SK-N-SH (cell line): ENCODE data around the gene C16orf95. TPM values are rescaled to one million over a fixed set of nuclear protein-coding genes. Genes with fewer than 3 reads are reported as not detected.

Source experiments
- CTCF ChIA-PET: fragments of 300-600, 350-600 bp; formaldehyde crosslinking; extraction: SDS; loops from one replicate; lab custom pipeline; 2021; lab: Yijun Ruan, JAX
- POLR2A ChIA-PET: fragments of 350-600 bp; sonication (Branson Sonifier 250); formaldehyde crosslinking; extraction: SDS; loops from one replicate; lab custom pipeline; 2020; ENCODE audit warnings: antibody characterized with exemption, inconsistent platforms; lab: Yijun Ruan, JAX
- DNase-seq: peaks from one replicate; pipeline ENCODE4 v3.0.0; 2012
- H2AFZ ChIP-seq: fragments of 200-600 bp; sonication (generic); 2 replicates; pipeline ENCODE4 v1.8.1; 2016; ENCODE audit warnings: antibody characterized with exemption, mild to moderate bottlenecking, low read depth
- H3F3A ChIP-seq: fragments of 200-600 bp; sonication (generic); replicated peaks from 2 replicates; pipeline ENCODE3; 2016; ENCODE audit warnings: antibody characterized with exemption, mild to moderate bottlenecking; ENCODE audit not compliant: insufficient read depth
- H3K27ac ChIP-seq, 2 experiments: fragments of 200-500 bp in 1 of 2; fragments of 200-600 bp in 1 of 2; sonication (Bioruptor generic) in 1 of 2; sonication (generic), shearing (Covaris generic) in 1 of 2; 2 replicates each; pipeline versions ENCODE4 v1.5.1 to v1.6.1; 2014 to 2016; ENCODE audit warnings: low read depth in 2 of 2, inconsistent platforms in 1 of 2, low read length in 1 of 2, mild to moderate bottlenecking in 1 of 2, mixed read lengths in 1 of 2
- H3K27me3 ChIP-seq: fragments of 200-600 bp; sonication (generic), shearing (Covaris generic); 2 replicates; pipeline ENCODE4 v1.6.1; 2016; ENCODE audit warnings: mixed run types; ENCODE audit not compliant: insufficient read depth
- H3K36me3 ChIP-seq, 2 experiments: fragments of 200-500 bp in 1 of 2; fragments of 200-600 bp in 1 of 2; sonication (Bioruptor generic) in 1 of 2; sonication (generic) in 1 of 2; replicated peaks in 1 of 2; 2 replicates each; pipeline versions ENCODE3 to v1.5.1; 2014 to 2016; ENCODE audit warnings: low read length in 1 of 2, mild to moderate bottlenecking in 1 of 2; ENCODE audit not compliant: insufficient read depth in 2 of 2, control insufficient read depth in 1 of 2
- H3K4me1 ChIP-seq, 2 experiments: fragments of 200-500 bp in 1 of 2; fragments of 200-600 bp in 1 of 2; sonication (Bioruptor generic) in 1 of 2; sonication (generic), shearing (Covaris generic) in 1 of 2; 2 replicates each; pipeline versions ENCODE4 v1.5.1 to v1.6.1; 2014 to 2016; ENCODE audit warnings: low read depth in 1 of 2, low read length in 1 of 2, mixed run types in 1 of 2; ENCODE audit not compliant: insufficient read depth in 2 of 2, control insufficient read depth in 1 of 2
- H3K4me2 ChIP-seq: fragments of 200-600 bp; sonication (generic), shearing (Covaris generic); 2 replicates; pipeline ENCODE4 v1.6.1; 2017; ENCODE audit warnings: mixed run types
- H3K4me3 ChIP-seq, 2 experiments: fragments of 200-500 bp in 1 of 2; fragments of 200-600 bp in 1 of 2; sonication (Bioruptor generic) in 1 of 2; sonication (generic), shearing (Covaris generic) in 1 of 2; 2 replicates each; pipeline versions ENCODE4 v1.5.1 to v1.8.1; 2014 to 2016; ENCODE audit warnings: low read depth in 2 of 2, inconsistent platforms in 1 of 2, low read length in 1 of 2, mild to moderate bottlenecking in 1 of 2, mixed read lengths in 1 of 2, moderate library complexity in 1 of 2
- H3K79me2 ChIP-seq: fragments of 200-600 bp; sonication (generic); 2 replicates; pipeline ENCODE4 v1.8.1; 2017; ENCODE audit warnings: mild to moderate bottlenecking; ENCODE audit not compliant: insufficient read depth
- H3K9ac ChIP-seq: fragments of 200-600 bp; sonication (generic); 2 replicates; pipeline ENCODE4 v1.6.1; 2017; ENCODE audit warnings: mixed run types
- H3K9me2 ChIP-seq: fragments of 200-600 bp; sonication (generic); 2 replicates; pipeline ENCODE4 v1.6.1; 2017; ENCODE audit warnings: mixed run types
- H3K9me3 ChIP-seq: fragments of 200-600 bp; sonication (generic); 2 replicates; pipeline ENCODE4 v1.6.1; 2017; ENCODE audit warnings: mixed run types, mild to moderate bottlenecking, moderate library complexity
- H4K20me1 ChIP-seq: fragments of 200-600 bp; sonication (generic); 2 replicates; pipeline ENCODE4 v1.6.1; 2017; ENCODE audit warnings: mild to moderate bottlenecking, mixed run types; ENCODE audit not compliant: insufficient read depth
- EP300 ChIP-seq, 2 experiments: IDR thresholded peaks; 2 replicates each; pipeline versions ENCODE4 v1.4.0 to v1.6.1; 2012; ENCODE audit warnings: borderline replicate concordance in 1 of 2, low read depth in 1 of 2, low read length in 1 of 2
- FOXJ3 ChIP-seq: sonication (generic); formaldehyde crosslinking; IDR thresholded peaks from 2 replicates; pipeline ENCODE4 v1.5.1; 2020; ENCODE audit warnings: mild to moderate bottlenecking, missing genetic modification reagents
- FOXM1 ChIP-seq: IDR thresholded peaks from 2 replicates; pipeline ENCODE4 v1.4.0; 2012; ENCODE audit warnings: low read depth, mild to moderate bottlenecking
- GATA2 ChIP-seq: sonication (generic); formaldehyde crosslinking; IDR thresholded peaks from 2 replicates; pipeline ENCODE4 v1.5.0; 2020; ENCODE audit warnings: mild to moderate bottlenecking, missing genetic modification reagents
- JUND ChIP-seq: IDR thresholded peaks from 2 replicates; pipeline ENCODE4 v1.4.0; 2012
- NFIC ChIP-seq: IDR thresholded peaks from 2 replicates; pipeline ENCODE4 v1.4.0; 2012; ENCODE audit warnings: borderline replicate concordance
- POLR2AphosphoS5 ChIP-seq: IDR thresholded peaks from 2 replicates; pipeline ENCODE4 v1.6.1; 2012; ENCODE audit warnings: low read depth, low read length
- RAD21 ChIP-seq: IDR thresholded peaks from 2 replicates; pipeline ENCODE4 v1.6.1; 2012; ENCODE audit warnings: mild to moderate bottlenecking, low read length
- RCOR1 ChIP-seq: fragments of 150-350 bp; IDR thresholded peaks from 2 replicates; pipeline ENCODE4 v1.6.1; 2017; ENCODE audit warnings: antibody characterized with exemption, low read length
- RFX5 ChIP-seq: IDR thresholded peaks from 2 replicates; pipeline ENCODE4 v1.6.1; 2012; ENCODE audit warnings: mild to moderate bottlenecking, improper control_type of control experiment, low read length
- SIN3A ChIP-seq: IDR thresholded peaks from 2 replicates; pipeline ENCODE4 v1.6.1; 2012; ENCODE audit warnings: low read depth, mild to moderate bottlenecking, low read length, moderate library complexity, borderline replicate concordance
- SMC3 ChIP-seq: IDR thresholded peaks from 2 replicates; pipeline ENCODE4 v1.6.1; 2012; ENCODE audit warnings: low read depth, low read length, improper control_type of control experiment
- TAF1 ChIP-seq: IDR thresholded peaks from 2 replicates; pipeline ENCODE4 v1.6.1; 2012; ENCODE audit warnings: low read depth, mild to moderate bottlenecking, low read length, moderate library complexity, borderline replicate concordance
- TEAD4 ChIP-seq: IDR thresholded peaks from 2 replicates; pipeline ENCODE4 v1.4.0; 2012; ENCODE audit warnings: mild to moderate bottlenecking, borderline replicate concordance; ENCODE audit not compliant: insufficient read depth
- WGBS: methylation state at CpG from one replicate; pipeline ENCODE4 v1.1.6; 2017; ENCODE audit warnings: low lambda C conversion rate; 5-methylcytosine and 5-hydroxymethylcytosine counted together
- polyA plus RNA-seq, 3 experiments: library from polyadenylated mRNA; depleted of rRNA; stranded (reverse); fragments of >200 nt; gene quantifications; 2 replicates each; pipeline ENCODE4 v1.2.3, GENCODE V29; 2012
- TF ChIP-seq, protein P1 (sequence below): IDR thresholded peaks from 2 replicates; pipeline ENCODE4 v1.4.0; 2012; ENCODE audit warnings: low read depth, borderline replicate concordance
- TF ChIP-seq, protein P2 (sequence below): fragments of 150-350 bp; IDR thresholded peaks from 2 replicates; pipeline ENCODE4 v1.6.1; 2017; ENCODE audit warnings: antibody characterized with exemption, low read length, low read depth, borderline replicate concordance
- TF ChIP-seq, protein P3 (sequence below): IDR thresholded peaks from 2 replicates; pipeline ENCODE4 v1.6.1; 2012; ENCODE audit warnings: mild to moderate bottlenecking, low read depth, low read length, moderate library complexity
- TF ChIP-seq, protein P4 (sequence below): fragments of 150-350 bp; IDR thresholded peaks from 2 replicates; pipeline ENCODE4 v1.6.1; 2016; ENCODE audit warnings: mild to moderate bottlenecking, low read depth, low read length
- TF ChIP-seq, protein P5 (sequence below): IDR thresholded peaks from 2 replicates; pipeline ENCODE4 v1.4.0; 2012; ENCODE audit warnings: low read depth
- TF ChIP-seq, protein P6 (sequence below): fragments of 200-600 bp; sonication (generic); IDR thresholded peaks from 2 replicates; pipeline ENCODE4 v1.6.1; 2017; ENCODE audit warnings: antibody characterized with exemption, mild to moderate bottlenecking, moderate library complexity

Gene C16orf95
- polyA plus RNA-seq, 1 of the 3 experiments (the other 2 are of a cell fraction): 5.0 TPM

DNA sequence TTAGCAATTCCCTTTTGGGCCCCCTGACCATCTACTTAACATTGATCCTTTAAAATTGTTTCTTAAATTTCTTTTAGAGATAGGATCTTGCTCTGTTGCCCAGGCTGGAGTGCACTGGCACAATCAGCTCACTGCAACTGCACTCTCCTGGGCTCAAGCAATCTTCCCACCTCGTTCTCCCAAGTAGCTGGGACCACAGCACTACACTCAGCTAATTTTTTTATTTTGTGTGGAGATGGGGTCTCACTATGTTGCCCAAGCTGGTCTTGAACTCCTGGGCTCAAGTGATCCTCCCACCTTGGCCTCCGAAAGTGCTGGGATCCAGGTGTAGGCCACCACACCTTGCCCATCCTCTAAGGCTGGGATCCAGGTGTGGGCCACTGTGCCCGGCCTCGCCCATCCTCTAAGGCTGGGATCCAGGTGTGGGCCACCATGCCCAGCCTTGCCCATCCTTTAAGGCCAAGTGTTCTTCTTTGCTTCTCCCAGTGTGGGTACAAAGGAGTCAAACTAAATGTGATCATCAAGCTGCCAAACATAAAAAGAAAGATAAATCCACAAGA is 13.2 kb downstream of the C16orf95 start:
- ChIA-PET POLR2A (no interaction called here), CTCF (interaction anchor here (1.0 to 1.1 kb wide), 2 partner anchors 13 to 25 kb away, joined by 3 to 6 read pairs; partner anchors contain the start of gene C16orf95)
- H3K9me3 ChIP-seq: no peaks in the 10 kb centered on the region
- H4K20me1 ChIP-seq: no peaks in the 10 kb centered on the region
- no peak overlapping the region for H2AFZ ChIP-seq
- DNase-seq: no peak
- TF ChIP-seq FOXJ3 (CRISPR knock-in tag): no peak
- no peak for TF ChIP-seq NFIC
- TF ChIP-seq TAF1: no peak
- TF ChIP-seq FOXM1: no peak
- no peak for TF ChIP-seq POLR2AphosphoS5
- TF ChIP-seq, protein P1, sequence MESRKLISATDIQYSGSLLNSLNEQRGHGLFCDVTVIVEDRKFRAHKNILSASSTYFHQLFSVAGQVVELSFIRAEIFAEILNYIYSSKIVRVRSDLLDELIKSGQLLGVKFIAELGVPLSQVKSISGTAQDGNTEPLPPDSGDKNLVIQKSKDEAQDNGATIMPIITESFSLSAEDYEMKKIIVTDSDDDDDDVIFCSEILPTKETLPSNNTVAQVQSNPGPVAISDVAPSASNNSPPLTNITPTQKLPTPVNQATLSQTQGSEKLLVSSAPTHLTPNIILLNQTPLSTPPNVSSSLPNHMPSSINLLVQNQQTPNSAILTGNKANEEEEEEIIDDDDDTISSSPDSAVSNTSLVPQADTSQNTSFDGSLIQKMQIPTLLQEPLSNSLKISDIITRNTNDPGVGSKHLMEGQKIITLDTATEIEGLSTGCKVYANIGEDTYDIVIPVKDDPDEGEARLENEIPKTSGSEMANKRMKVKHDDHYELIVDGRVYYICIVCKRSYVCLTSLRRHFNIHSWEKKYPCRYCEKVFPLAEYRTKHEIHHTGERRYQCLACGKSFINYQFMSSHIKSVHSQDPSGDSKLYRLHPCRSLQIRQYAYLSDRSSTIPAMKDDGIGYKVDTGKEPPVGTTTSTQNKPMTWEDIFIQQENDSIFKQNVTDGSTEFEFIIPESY: no peak
- TF ChIP-seq, protein P2, sequence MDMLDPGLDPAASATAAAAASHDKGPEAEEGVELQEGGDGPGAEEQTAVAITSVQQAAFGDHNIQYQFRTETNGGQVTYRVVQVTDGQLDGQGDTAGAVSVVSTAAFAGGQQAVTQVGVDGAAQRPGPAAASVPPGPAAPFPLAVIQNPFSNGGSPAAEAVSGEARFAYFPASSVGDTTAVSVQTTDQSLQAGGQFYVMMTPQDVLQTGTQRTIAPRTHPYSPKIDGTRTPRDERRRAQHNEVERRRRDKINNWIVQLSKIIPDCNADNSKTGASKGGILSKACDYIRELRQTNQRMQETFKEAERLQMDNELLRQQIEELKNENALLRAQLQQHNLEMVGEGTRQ: no peak
- no peak for TF ChIP-seq TEAD4
- TF ChIP-seq RFX5: no peak
- TF ChIP-seq, protein P3, sequence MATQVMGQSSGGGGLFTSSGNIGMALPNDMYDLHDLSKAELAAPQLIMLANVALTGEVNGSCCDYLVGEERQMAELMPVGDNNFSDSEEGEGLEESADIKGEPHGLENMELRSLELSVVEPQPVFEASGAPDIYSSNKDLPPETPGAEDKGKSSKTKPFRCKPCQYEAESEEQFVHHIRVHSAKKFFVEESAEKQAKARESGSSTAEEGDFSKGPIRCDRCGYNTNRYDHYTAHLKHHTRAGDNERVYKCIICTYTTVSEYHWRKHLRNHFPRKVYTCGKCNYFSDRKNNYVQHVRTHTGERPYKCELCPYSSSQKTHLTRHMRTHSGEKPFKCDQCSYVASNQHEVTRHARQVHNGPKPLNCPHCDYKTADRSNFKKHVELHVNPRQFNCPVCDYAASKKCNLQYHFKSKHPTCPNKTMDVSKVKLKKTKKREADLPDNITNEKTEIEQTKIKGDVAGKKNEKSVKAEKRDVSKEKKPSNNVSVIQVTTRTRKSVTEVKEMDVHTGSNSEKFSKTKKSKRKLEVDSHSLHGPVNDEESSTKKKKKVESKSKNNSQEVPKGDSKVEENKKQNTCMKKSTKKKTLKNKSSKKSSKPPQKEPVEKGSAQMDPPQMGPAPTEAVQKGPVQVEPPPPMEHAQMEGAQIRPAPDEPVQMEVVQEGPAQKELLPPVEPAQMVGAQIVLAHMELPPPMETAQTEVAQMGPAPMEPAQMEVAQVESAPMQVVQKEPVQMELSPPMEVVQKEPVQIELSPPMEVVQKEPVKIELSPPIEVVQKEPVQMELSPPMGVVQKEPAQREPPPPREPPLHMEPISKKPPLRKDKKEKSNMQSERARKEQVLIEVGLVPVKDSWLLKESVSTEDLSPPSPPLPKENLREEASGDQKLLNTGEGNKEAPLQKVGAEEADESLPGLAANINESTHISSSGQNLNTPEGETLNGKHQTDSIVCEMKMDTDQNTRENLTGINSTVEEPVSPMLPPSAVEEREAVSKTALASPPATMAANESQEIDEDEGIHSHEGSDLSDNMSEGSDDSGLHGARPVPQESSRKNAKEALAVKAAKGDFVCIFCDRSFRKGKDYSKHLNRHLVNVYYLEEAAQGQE: no peak
- TF ChIP-seq, protein P4, sequence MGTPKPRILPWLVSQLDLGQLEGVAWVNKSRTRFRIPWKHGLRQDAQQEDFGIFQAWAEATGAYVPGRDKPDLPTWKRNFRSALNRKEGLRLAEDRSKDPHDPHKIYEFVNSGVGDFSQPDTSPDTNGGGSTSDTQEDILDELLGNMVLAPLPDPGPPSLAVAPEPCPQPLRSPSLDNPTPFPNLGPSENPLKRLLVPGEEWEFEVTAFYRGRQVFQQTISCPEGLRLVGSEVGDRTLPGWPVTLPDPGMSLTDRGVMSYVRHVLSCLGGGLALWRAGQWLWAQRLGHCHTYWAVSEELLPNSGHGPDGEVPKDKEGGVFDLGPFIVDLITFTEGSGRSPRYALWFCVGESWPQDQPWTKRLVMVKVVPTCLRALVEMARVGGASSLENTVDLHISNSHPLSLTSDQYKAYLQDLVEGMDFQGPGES: no peak
- no peak for TF ChIP-seq GATA2 (CRISPR knock-in tag)
- no peak for TF ChIP-seq RAD21
- TF ChIP-seq, protein P5, sequence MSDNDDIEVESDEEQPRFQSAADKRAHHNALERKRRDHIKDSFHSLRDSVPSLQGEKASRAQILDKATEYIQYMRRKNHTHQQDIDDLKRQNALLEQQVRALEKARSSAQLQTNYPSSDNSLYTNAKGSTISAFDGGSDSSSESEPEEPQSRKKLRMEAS: no peak
- TF ChIP-seq SIN3A: no peak
- no peak for TF ChIP-seq JUND
- TF ChIP-seq RCOR1: no peak
- TF ChIP-seq, protein P6, sequence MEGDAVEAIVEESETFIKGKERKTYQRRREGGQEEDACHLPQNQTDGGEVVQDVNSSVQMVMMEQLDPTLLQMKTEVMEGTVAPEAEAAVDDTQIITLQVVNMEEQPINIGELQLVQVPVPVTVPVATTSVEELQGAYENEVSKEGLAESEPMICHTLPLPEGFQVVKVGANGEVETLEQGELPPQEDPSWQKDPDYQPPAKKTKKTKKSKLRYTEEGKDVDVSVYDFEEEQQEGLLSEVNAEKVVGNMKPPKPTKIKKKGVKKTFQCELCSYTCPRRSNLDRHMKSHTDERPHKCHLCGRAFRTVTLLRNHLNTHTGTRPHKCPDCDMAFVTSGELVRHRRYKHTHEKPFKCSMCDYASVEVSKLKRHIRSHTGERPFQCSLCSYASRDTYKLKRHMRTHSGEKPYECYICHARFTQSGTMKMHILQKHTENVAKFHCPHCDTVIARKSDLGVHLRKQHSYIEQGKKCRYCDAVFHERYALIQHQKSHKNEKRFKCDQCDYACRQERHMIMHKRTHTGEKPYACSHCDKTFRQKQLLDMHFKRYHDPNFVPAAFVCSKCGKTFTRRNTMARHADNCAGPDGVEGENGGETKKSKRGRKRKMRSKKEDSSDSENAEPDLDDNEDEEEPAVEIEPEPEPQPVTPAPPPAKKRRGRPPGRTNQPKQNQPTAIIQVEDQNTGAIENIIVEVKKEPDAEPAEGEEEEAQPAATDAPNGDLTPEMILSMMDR: no peak
- no peak for TF ChIP-seq EP300 (IDR thresholded peaks at IDR 0.05; ENCODE audit: borderline replicate concordance in 1 of 2, low read depth in 1 of 2, low read length in 1 of 2)
- TF ChIP-seq SMC3: no peak
- no peak overlapping the region for H3K4me3 ChIP-seq
- H3K9me2 ChIP-seq: no peaks in the 10 kb centered on the region
- H3K79me2 ChIP-seq: no peaks in the 10 kb centered on the region
- no peak overlapping the region for H3K27ac ChIP-seq
- WGBS: 87% methylated on average over 4 of the region's 4 CpGs
- no peak overlapping the region for H3K9ac ChIP-seq
- no peaks in the 10 kb centered on the region for H3K36me3 ChIP-seq
- H3K4me2 ChIP-seq: no peak overlapping the region
- H3K4me1 ChIP-seq: no peaks in the 10 kb centered on the region; a peak in 1 of 4 replicates
- H3F3A ChIP-seq: no peaks in the 10 kb centered on the region
- H3K27me3 ChIP-seq: no peaks in the 10 kb centered on the region
